PC-9 (cell line): ENCODE data around the gene KXD1. TPM values are rescaled to one million over a fixed set of nuclear protein-coding genes. Genes with fewer than 3 reads are reported as not detected.
"Not testable (repeated sequence)": the region's sequence is repeated elsewhere in the genome, so short reads cannot be mapped to it uniquely, and the experiment has no call there.

Experiments used
- BruUV-seq: library from RNA; stranded (reverse); fragments of 400-500 nt; replicated peaks from 2 replicates; lab custom pipeline; 2021; lab: Mats Ljungman, UMichigan
- CTCF ChIA-PET: fragments of 300-600 bp; sonication (Branson Sonifier 250); formaldehyde crosslinking; loops from one replicate; lab custom pipeline; 2022; ENCODE audit warnings: antibody characterized with exemption; lab: Charles Lee
- POLR2A ChIA-PET: fragments of 300-600 bp; sonication (Branson Sonifier 250); formaldehyde crosslinking; loops from one replicate; lab custom pipeline; 2022; ENCODE audit warnings: antibody characterized with exemption; ENCODE audit not compliant: unreplicated experiment; lab: Charles Lee
- DNase-seq, 2 experiments: peaks; one replicate each; pipeline versions ENCODE4 v3.0.0 to v3.0.0-alpha.2; 2015 to 2022; ENCODE audit warnings: mixed read lengths in 1 of 2
- H2AFZ ChIP-seq: fragments of 200-600 bp; sonication (generic); 2 replicates; pipeline ENCODE4 v1.8.1; 2017; ENCODE audit warnings: antibody characterized with exemption
- H3F3A ChIP-seq: fragments of 200-600 bp; sonication (generic); 2 replicates; pipeline ENCODE4 v1.8.1; 2017; ENCODE audit warnings: antibody characterized with exemption, mild to moderate bottlenecking, low read depth; ENCODE audit not compliant: insufficient read depth
- H3K27ac ChIP-seq: fragments of 200-600 bp; sonication (generic); 2 replicates; pipeline ENCODE4 v1.6.1; 2016; ENCODE audit warnings: mixed run types
- H3K27me3 ChIP-seq: fragments of 200-600 bp; sonication (generic); 2 replicates; pipeline ENCODE4 v1.6.1; 2016; ENCODE audit warnings: low read depth, mixed run types; ENCODE audit not compliant: insufficient read depth
- H3K36me3 ChIP-seq: fragments of 200-600 bp; sonication (generic); 2 replicates; pipeline ENCODE4 v1.6.1; 2016; ENCODE audit warnings: low read depth, mixed run types
- H3K4me1 ChIP-seq: fragments of 200-600 bp; sonication (generic); replicated peaks from 2 replicates; pipeline ENCODE4 v1.6.1; 2016; ENCODE audit warnings: mixed run types; ENCODE audit not compliant: insufficient read depth
- H3K4me2 ChIP-seq: fragments of 200-600 bp; sonication (generic); 2 replicates; pipeline ENCODE4 v1.6.1; 2017; ENCODE audit warnings: mixed run types
- H3K4me3 ChIP-seq: fragments of 200-600 bp; sonication (generic); 2 replicates; pipeline ENCODE4 v1.6.1; 2016; ENCODE audit warnings: mixed run types
- H3K79me2 ChIP-seq: fragments of 200-600 bp; sonication (generic); 2 replicates; pipeline ENCODE4 v1.6.1; 2017; ENCODE audit warnings: low read depth, mixed run types
- H3K9me2 ChIP-seq: fragments of 200-600 bp; sonication (generic); 2 replicates; pipeline ENCODE4 v1.8.1; 2017; ENCODE audit warnings: mild to moderate bottlenecking; ENCODE audit not compliant: insufficient read depth
- H3K9me3 ChIP-seq: fragments of 200-600 bp; sonication (generic); 2 replicates; pipeline ENCODE4 v1.8.1; 2016; ENCODE audit warnings: low read depth; ENCODE audit not compliant: insufficient read depth
- H4K20me1 ChIP-seq: fragments of 200-600 bp; sonication (generic); 2 replicates; pipeline ENCODE4 v1.8.1; 2017; ENCODE audit not compliant: insufficient read depth
- CTCF ChIP-seq: fragments of 200-600 bp; sonication (generic); conservative IDR thresholded peaks from 2 replicates; pipeline ENCODE4 v1.6.1; 2017; ENCODE audit warnings: mixed run types, antibody characterized with exemption, mild to moderate bottlenecking, moderate library complexity
- EZH2 ChIP-seq: fragments of 200-600 bp; sonication (generic); IDR thresholded peaks from 2 replicates; pipeline ENCODE4 v1.8.0; 2017; ENCODE audit warnings: antibody characterized with exemption, low read depth
- intact Hi-C: fragments of 100-400 bp; cut with micrococcal nuclease; formaldehyde crosslinking; loops from one replicate; pipeline ENCODE4 v1.10.0; 2022; ENCODE audit not compliant: unreplicated experiment
- total RNA-seq: library from RNA; stranded (reverse); gene quantifications from 2 replicates; pipeline ENCODE4 v1.2.3, GENCODE V29; 2021

Gene KXD1
- total RNA-seq, 1 experiment from 2014 or later, result 101 TPM

GRCh38 chr19:18591735-18592385 lies 34.2 kb downstream of the KXD1 start:
- Histone ChIP-seq H3K4me1 (peaks cover 18% of the 10 kb centered on the region), H3K27ac (no peak overlapping the region), H3K9me2 (no peaks in the 10 kb centered on the region), H3K9me3 (no peaks in the 10 kb centered on the region), H3K79me2 (peaks cover 14% of the 10 kb centered on the region; the same call in 1 of the 2 replicates), H4K20me1 (no peaks in the 10 kb centered on the region), H3K27me3 (no peaks in the 10 kb centered on the region), H2AFZ (no peak overlapping the region), H3F3A (peaks cover 46% of the 10 kb centered on the region; the same call in 1 of the 2 replicates), H3K4me3 (no peak overlapping the region), H3K36me3 (no peaks in the 10 kb centered on the region; the same call in 1 of the 2 replicates), H3K4me2 (no peak overlapping the region)
- ChIA-PET CTCF (interaction anchor here (0.6 to 0.7 kb wide), 2 partner anchors 33 to 420 kb away, joined by 5 to 8 read pairs; no protein-coding TSS in a partner anchor), POLR2A (no interaction called here)
- intact Hi-C loops, result loop anchor here (5.0 kb wide), 1 partner anchor 255 kb away; no protein-coding TSS in a partner anchor
- no peak for DNase-seq
- no peak for TF ChIP-seq CTCF
- TF ChIP-seq EZH2, result no peak
- no TSS peak for BruUV-seq

- ChIA-PET CTCF (interaction anchor here (0.7 kb wide), 1 partner anchor 419 kb away, joined by 5 read pairs; no protein-coding TSS in a partner anchor), POLR2A (interaction anchor here (0.7 kb wide), 1 partner anchor 231 kb away, joined by 3 read pairs; no protein-coding TSS in a partner anchor)
- DNase-seq, H3K36me3 ChIP-seq, BruUV-seq, H2AFZ ChIP-seq, H3K4me3 ChIP-seq, H3K27me3 ChIP-seq, H4K20me1 ChIP-seq, H3K4me2 ChIP-seq, H3K9me2 ChIP-seq, H3K27ac ChIP-seq, H3K9me3 ChIP-seq: not testable (repeated sequence)
- Histone ChIP-seq H3K4me1 (peaks cover 18% of the 10 kb centered on the region), H3K79me2 (peaks cover 14% of the 10 kb centered on the region; the same call in 1 of the 2 replicates), H3F3A (peaks cover 49% of the 10 kb centered on the region; the same call in 1 of the 2 replicates)
- intact Hi-C loops, result loop anchor here (5.0 kb wide), 1 partner anchor 255 kb away; no protein-coding TSS in a partner anchor
These were observed 35.1 kb downstream of the KXD1 start for GRCh38 chr19:18592732-18593131.

- H3K4me2 ChIP-seq, result peak overlapping the region; percentile 80
- no peaks in the 10 kb centered on the region for H3K9me2 ChIP-seq
- H3K36me3 ChIP-seq, result no peaks in the 10 kb centered on the region; the same call in 1 of the 2 replicates
- H3K9me3 ChIP-seq, result no peaks in the 10 kb centered on the region
- intact Hi-C loops, result loop anchor here (5.0 kb wide), 1 partner anchor 254 kb away; no protein-coding TSS in a partner anchor
- H3K27me3 ChIP-seq, result no peaks in the 10 kb centered on the region
- H3K4me1 ChIP-seq, result peaks cover 13% of the 10 kb centered on the region; the same call in 1 of the 2 replicates
- H2AFZ ChIP-seq, result no peak overlapping the region
- TF ChIP-seq CTCF, result no peak
- TF ChIP-seq EZH2, result no peak
- peaks cover 49% of the 10 kb centered on the region; the same call in 1 of the 2 replicates for H3F3A ChIP-seq
- DNase-seq, result no peak
- no peak overlapping the region for H3K27ac ChIP-seq
- H3K79me2 ChIP-seq, result peaks cover 14% of the 10 kb centered on the region; the same call in 1 of the 2 replicates
- CTCF ChIA-PET, result interaction anchor here (0.8 to 1.6 kb wide), 2 partner anchors 86 to 254 kb away, joined by 3 to 6 read pairs; no protein-coding TSS in a partner anchor
- no TSS peak for BruUV-seq
- H4K20me1 ChIP-seq, result no peaks in the 10 kb centered on the region
- no peak overlapping the region for H3K4me3 ChIP-seq
- POLR2A ChIA-PET, result interaction anchor here (0.6 kb wide), 1 partner anchor 17 kb away, joined by 7 read pairs; no protein-coding TSS in a partner anchor
These were observed 35.9 kb downstream of the KXD1 start for GRCh38 chr19:18593367-18594095.
